Stimulated activated CD8-positive, alpha-beta memory T cell treated with anti-CD3 and anti-CD28 coated beads, Interleukin-15, amount 100 ng/mL, for 1 hour (primary cell): ENCODE data around the gene GEMIN7.

Experiments used
- DNase-seq: peaks from one replicate; pipeline ENCODE4 v3.0.0-alpha.2; 2020; ENCODE audit warnings: low read depth

The GEMIN7 gene

DNA sequence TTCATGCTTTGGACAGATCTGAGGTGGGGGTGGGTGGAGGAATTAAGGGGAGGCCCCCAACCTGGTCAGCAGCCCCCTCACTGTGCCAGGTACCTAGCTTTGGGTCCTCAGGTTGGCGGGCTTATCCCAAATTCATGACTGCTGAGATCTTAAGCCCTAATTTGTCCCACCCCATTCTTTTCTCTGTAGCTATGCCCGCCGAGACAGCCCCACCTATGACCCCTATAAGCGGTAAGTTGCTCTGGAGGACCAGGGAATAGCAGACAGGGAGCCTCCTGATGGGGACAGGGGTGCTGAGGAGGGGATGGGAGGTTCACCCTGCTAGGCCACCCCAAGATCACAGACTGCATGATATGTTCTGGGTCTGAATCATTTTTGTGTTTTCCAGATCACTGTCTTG is 17.1 kb upstream of the GEMIN7 start:
- DNase-seq, result no peak

- DNase-seq, result no peak
Observed at GRCh38 chr19:45063851-45064801, 14.9 kb upstream of the GEMIN7 start.

DNA sequence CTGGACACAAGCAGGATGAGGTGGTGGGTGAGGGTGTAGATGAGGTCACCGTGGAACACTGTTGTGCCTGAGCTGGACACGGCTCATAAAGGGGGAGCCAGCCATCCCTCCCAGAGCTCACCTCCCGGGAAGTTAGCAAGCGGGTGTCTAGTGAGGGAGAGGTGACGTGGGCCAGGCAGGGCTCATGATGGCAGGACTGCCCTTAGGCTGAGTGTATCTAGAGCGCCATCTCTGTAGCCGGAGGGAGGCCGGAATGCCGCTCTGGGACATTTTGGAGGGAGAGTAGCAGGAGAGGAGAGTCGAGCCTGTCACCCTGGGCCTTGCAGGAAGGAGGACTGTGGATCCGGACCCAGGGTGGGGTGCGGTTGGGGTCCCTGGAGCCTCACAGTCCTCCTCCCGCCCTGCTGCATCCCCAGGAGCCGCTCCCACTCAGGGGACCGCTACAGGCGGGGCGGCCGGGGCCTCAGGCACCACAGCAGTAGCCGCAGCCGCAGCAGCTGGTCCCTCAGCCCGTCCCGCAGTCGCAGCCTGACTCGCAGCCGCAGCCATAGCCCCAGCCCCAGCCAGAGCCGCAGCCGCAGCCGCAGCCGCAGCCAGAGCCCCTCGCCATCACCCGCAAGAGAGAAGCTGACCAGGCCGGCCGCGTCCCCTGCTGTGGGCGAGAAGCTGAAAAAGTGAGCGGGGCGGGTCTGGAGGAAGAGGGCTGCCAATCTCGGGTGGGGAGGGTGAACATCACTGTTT is 12.0 kb upstream of the GEMIN7 start:
- no peak for DNase-seq

DNA sequence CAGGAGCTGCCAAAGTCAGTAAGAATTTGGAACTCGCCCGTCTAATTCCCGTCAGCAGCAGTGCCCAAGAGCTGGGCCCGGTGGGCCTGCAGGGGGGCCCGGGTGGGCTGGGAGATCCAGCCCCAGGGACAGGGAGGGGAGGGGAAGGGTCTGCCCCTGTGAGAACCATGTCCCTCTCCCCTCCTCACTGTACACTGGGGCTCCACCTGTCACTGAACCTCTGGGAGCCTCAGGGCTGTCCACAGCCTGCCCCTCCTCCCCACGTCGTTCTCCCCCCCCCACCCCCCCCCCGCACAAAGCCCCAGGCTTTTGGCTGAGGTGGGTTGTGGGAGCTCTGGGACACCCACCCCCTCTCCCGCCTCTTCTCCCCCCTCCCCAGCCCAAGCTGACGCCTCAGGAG is 11.0 kb upstream of the GEMIN7 start:
- DNase-seq, result no peak

- no peak for DNase-seq
Observed at GRCh38 chr19:45069056-45069455, 10.0 kb upstream of the GEMIN7 start.

DNA sequence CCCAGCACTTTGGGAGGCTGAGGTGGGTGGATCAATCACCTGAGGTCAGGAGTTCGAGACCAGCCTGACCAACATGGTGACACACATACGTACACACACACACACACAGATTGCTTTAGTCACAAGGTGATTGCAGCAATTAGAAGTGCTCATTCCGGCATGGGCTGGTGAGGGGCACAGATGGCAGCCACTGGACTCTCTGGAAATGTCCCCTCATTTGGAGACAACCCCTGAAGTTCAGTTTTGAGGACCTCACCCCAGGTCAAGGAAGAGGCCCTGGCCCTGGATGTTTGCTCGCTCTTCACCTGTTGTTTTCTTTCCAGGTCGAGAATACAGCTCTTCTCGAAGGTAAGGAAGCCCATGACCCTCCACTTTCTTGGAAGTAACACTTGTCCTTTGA is 8.8 kb upstream of the GEMIN7 start:
- no peak for DNase-seq

- no peak for DNase-seq
Observed at GRCh38 chr19:45070861-45071544, 8.1 kb upstream of the GEMIN7 start.

DNA sequence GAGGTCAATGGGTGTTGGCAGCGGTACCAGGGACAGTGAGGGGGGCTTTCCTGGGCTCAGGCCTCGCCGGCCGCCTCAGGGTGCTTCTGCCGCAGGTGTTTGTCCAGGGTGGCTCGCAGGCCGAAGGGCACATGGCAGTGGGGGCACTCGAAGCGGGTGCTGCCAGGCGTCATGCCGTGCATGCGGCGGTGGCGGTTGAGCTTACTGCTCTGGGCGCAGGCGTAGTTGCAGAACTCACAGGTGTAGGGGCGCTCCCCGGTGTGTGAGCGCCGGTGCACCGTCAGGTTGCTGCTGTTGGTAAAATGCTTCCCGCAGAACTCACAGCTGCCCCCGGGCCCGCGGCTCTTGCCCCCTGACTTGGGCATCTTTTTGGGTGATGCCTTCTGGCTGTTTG is 7.5 kb upstream of the GEMIN7 start:
- no peak for DNase-seq

DNA sequence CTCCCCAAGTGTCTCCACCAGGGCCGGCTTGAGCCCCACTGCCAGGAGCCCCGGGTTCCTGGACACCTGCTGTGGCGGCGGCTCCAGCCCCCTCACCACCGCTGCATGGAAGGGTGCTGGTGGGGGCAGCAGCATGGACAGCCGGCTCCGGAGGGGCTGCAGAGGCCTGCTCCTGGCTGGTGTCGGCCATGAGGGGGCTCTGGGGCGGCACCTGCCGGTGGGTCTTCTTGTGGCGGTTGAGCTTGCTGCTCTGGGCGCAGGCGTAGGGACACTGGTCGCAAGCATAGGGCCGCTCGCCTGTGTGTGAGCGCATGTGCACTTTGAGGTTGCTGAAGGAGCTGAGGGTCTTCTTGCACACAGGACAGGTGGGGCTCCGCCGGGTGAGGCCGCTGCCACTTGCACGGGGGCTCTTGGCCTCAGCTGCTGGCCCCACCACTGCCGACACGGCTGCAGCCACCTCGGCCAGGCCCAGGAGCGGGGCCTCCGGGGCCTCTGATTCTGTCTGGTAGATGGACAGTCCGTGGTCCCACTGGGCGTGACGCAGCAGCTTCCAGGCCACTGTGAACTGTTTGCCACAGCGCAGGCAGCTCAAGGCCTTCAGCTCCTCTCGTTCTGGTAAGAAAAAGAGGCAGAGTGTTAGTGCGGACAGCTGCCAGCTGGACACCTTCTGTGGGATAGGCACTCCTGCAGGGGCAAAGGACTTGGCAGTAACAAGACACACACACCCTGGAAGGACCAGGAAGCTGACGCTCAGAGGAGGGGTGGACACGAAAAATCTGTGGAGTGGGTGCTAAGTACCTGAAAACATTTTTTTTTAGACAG is 6.9 kb upstream of the GEMIN7 start:
- no peak for DNase-seq

- DNase-seq, result no peak
Observed at GRCh38 chr19:45074744-45075300, 4.2 kb upstream of the GEMIN7 start.

DNA sequence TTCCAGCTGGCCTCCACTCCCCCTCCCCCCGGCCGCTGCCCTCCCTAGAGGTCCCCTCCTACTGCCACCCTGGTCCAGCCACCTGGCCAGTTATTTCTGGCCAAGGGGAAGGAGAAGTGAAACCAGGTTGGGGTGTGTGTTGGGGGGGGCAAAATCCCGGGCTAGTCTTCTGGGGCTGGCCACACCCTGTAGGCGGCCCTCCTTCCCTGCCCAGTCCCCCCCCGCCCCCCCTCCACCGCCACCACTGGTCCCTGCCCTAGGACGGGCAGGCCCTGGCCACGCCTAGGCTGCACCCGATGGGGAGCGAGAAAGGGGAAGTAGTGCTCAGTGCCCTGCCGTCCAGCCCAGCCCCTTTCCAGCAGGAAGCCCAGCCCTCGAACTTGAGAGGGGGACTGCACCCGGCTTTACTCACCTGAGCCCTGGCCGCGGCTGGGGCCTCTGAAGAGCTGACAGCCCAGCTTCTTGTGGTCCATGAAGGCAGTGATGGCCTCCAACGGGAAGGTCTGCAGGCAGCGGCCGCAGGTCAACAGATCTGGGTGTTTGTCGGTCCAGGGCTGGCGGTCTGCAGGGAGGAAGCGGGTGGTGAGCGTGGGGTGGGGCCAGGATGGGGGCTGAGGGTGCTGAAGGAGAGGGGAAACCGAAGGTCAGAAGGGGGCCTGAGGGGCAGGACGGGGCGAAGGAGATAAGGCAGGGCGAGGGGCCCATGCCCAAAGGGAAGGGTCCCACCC is 3.6 kb upstream of the GEMIN7 start:
- no peak for DNase-seq

GRCh38 chr19:45076029-45076850 is 2.8 kb upstream of the GEMIN7 start, which contains the start of gene ZNF296:
TSS of gene ZNF296 (minus strand) at chr19:45076478. CDS start at chr19:45076373, 105 bp downstream.
- DNase-seq, result peak; percentile 54

DNA sequence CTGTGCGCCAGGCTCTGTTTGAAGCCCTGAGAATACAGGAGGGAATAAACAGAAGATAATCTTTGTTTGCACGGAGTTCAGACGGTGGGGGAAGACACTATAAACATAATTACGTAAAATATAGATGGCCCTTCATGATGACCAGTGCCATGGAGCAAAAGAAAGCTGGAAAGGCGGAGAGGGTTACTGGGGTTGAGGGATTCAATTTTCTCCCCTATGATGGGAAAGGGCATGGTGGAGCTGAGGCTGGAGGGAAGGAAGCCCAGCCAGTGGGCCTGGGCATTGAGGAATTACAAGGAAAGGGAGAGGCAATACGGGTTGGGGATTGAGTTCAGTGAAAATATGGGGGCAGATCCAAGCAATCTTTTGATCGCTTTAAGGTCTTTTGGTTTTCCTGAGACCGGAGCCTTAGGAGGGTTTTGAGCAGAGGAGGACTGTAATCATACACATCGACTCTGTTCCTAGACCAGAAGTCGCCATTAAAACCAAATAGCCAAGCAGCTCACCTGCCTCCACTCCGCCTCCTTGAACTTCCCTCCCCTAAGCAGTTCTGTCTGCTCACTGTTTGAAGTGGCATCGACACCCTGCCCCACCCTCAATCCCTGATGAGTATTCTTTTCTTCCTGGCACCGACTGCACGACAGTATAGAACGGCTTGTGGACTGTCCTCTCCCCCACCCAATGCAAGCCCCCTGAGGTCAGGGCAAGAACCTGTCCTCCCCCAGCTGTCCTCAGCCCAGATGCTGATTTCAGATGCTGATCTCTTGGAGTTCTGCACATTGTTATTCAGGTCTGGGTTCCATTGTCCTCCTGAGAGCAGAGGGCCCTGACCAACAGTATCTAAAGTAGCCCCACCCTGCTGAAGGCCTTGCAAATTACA is 2.0 kb upstream of the GEMIN7 start:
- DNase-seq, result no peak

DNA sequence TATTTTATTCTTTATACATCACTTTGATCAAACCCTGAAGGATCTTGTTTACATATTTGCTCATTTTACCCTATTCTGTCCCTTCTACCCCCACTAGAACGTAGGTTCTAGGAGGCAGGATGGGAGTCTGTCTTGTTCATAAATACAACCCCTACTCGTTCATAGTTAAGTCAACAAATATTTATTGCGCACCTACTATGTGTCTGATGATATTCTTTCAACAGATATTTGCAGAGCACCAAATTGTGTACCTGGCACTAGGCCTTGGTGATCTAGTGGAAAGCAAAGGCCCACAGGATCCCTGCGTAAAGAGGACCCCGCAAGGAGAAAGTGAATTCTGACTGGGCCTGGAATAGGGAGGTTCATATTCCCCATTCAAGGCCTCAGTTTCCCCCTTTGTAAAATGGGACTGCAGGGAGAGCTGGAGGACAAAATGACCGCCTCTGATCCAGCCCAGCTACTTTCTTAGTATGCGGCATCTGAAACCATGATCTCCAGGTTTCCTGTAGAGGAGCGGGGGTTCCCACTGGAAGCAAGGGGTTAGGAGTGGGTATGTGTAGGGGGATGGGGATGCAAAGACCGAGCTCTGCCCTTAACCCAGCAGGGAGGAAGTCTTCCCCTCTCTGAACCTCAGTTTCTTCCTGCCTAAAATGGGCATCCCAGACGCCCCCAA is 534 bp upstream of the GEMIN7 start:
- DNase-seq, result no peak

GRCh38 chr19:45079911-45080370 is 881 bp downstream of the GEMIN7 start:
- no peak for DNase-seq

- DNase-seq, result no peak
Observed at GRCh38 chr19:45082170-45082569, 3.1 kb downstream of the GEMIN7 start.

- no peak for DNase-seq
Observed at GRCh38 chr19:45086480-45086879, 7.4 kb downstream of the GEMIN7 start.

- no peak for DNase-seq
Observed at GRCh38 chr19:45087531-45087930, 8.5 kb downstream of the GEMIN7 start.
